ENCODE results near the gene PITX3. TPM values are rescaled to one million over a fixed set of nuclear protein-coding genes. Genes with fewer than 3 reads are reported as not detected.

PITX3 gene
- total and polyA plus RNA-seq, 9 of the 15 experiments (the other 6 are each of a cell fraction or from before 2014, with no cell fraction given), result 0.30 to 0.98 (median 0.95) TPM; not detected in 6

DNA sequence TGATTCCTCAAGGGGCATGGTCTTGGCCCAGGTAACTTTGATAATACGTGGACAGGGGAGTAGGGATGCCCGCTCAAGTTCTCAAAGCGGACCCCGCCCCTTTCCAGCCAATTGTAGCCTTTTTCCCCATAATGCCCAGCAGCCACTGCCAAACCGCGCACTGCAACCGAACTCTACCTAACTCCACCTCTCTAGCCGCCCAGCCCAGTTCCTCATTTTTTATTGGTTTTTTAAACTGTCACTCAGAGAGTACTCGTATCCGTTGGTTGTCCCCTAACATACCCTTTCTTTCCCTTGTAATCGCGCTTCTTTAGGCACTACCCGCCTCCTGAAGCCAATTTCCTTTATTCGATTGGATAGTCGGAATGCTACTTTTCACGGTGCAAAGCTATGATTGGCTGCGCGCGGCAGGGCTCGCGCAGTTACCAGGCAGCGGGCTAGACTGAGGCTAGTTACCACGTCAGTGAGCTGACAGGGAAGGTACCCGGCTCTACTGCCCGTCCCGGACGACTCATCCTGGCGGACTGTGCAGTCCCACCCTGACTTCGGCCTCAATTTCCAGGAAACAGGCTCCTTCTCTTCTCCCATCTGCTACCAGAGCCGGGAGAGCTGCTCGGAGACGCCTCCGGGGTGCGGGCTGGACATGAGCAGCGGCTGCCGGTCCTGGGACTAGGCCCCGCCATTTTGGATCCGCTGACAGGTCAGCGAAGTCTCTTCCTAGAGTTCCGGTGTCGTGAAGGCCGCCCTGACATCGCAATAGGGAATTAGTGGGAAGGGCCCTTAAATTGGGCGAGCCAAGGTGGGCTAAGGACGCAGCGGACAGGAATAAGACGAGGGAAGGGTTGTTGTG, 4.0 kb upstream of the PITX3 start, which contains the start of gene GBF1 (continued):
- TF ChIP-seq BCLAF1 (IDR thresholded peaks at IDR 0.05; ENCODE audit: borderline replicate concordance in 1 of 2, control insufficient read depth in 1 of 2, low read depth in 2 of 2, low read length in 1 of 2) (no peak), MAZ (CRISPR knock-in tag; conservative IDR thresholded peaks at IDR 0.05 in 1 of 2, IDR thresholded peaks at IDR 0.05 in 1 of 2) (peak; percentile 19 to 42; a peak in 1 of 4 replicates), TARDBP (IDR thresholded peaks at IDR 0.05) (0 out of 2 replicates have a peak, but pooled peaks have one; percentile 17), ETV1 (tag; conservative IDR thresholded peaks at IDR 0.05; ENCODE audit: low read depth) (no peak), MAFF (IDR thresholded peaks at IDR 0.05; ENCODE audit: low read length) (no peak), SAP30 (IDR thresholded peaks at IDR 0.05; ENCODE audit: borderline replicate concordance, insufficient read depth, low read depth, low read length, poor library complexity, severe bottlenecking) (peak; percentile 90), TBP (optimal IDR thresholded peaks at IDR 0.05; ENCODE audit: low read depth, low read length) (peak; percentile 95), ZNF584 (CRISPR knock-in tag; IDR thresholded peaks at IDR 0.05; ENCODE audit: low read depth) (no peak), KLF13 (tag; IDR thresholded peaks at IDR 0.05; ENCODE audit: borderline replicate concordance, low read depth) (peak; percentile 38; the same call in 1 of the 2 replicates), NKRF (IDR thresholded peaks at IDR 0.05; ENCODE audit: borderline replicate concordance) (peak; percentile 89), ESRRA (IDR thresholded peaks at IDR 0.05; ENCODE audit: borderline replicate concordance, low read depth) (peak; percentile 41; the same call in 1 of the 2 replicates), GABPA (tag; conservative IDR thresholded peaks at IDR 0.05; ENCODE audit: low read depth) (peak; percentile 55; the same call in 1 of the 2 replicates), MBD2 (IDR thresholded peaks at IDR 0.05; ENCODE audit: borderline replicate concordance, low read depth) (peak; percentile 95), SOX6 (IDR thresholded peaks at IDR 0.05) (no peak), SUPT5H (IDR thresholded peaks at IDR 0.05) (peak; percentile 83), CHD2 (IDR thresholded peaks at IDR 0.05; ENCODE audit: low read depth, low read length) (peak; percentile 67), KAT7 (CRISPR knock-in tag; IDR thresholded peaks at IDR 0.05; ENCODE audit: borderline replicate concordance) (no peak)
- TF ChIP-seq, protein P1, sequence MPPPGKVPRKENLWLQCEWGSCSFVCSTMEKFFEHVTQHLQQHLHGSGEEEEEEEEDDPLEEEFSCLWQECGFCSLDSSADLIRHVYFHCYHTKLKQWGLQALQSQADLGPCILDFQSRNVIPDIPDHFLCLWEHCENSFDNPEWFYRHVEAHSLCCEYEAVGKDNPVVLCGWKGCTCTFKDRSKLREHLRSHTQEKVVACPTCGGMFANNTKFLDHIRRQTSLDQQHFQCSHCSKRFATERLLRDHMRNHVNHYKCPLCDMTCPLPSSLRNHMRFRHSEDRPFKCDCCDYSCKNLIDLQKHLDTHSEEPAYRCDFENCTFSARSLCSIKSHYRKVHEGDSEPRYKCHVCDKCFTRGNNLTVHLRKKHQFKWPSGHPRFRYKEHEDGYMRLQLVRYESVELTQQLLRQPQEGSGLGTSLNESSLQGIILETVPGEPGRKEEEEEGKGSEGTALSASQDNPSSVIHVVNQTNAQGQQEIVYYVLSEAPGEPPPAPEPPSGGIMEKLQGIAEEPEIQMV (tag; conservative IDR thresholded peaks at IDR 0.05; ENCODE audit: low read depth), result no peak
- TF ChIP-seq, protein P2, sequence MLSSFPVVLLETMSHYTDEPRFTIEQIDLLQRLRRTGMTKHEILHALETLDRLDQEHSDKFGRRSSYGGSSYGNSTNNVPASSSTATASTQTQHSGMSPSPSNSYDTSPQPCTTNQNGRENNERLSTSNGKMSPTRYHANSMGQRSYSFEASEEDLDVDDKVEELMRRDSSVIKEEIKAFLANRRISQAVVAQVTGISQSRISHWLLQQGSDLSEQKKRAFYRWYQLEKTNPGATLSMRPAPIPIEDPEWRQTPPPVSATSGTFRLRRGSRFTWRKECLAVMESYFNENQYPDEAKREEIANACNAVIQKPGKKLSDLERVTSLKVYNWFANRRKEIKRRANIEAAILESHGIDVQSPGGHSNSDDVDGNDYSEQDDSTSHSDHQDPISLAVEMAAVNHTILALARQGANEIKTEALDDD (IDR thresholded peaks at IDR 0.05), result peak; percentile 94
